ENCODE measurements around the gene PPAN.

DNA sequence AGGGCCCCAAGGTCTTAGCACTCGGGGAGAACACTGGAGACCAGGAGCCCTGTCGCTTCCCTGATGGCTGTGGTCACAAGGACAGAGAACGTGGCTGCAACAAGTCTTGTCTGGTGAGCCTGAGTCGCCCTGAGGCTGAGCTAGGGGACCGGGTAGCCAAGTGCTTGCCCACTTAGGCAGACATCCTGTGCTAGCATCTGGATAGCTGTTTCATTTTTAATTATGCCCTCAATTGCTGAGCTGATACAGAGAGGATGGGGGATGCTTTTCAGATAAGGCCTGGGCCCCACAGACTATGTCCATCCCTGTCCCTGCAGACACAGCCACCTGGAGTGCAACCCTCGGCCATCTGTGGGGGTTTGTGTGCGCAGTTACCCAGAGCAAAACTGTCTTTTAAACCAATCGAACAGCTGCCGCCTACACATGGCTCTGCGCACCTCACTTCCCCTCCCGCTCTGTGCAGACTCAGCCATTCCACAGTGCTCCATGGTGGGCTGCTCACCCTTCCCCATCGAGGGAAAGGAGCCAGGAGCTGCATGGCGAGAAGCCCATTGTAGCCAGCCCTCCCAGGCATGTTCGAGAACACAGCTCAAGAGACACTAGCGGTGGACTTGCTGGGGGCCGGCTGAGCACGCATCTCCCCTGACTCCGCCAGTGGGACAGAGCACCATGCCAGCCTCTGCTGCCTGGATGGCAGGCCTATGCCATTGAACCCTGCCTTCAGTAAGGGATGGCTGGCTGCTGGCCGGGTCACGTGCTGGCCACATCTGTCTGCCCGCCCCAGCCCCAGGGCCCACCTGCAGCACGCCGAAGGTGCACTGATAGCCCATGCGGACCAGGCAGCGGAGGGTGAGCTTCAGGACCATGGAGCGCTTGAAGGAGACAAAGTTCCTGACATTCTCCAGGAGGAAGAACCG is 33.0 kb downstream of the PPAN start:
- TF ChIP-seq MAX (IDR thresholded peaks at IDR 0.05; ENCODE audit: low read depth, low read length) (no peak), CTCF (IDR thresholded peaks at IDR 0.05; ENCODE audit: low read depth, low read length) (no peak), POLR2A (IDR thresholded peaks at IDR 0.05; ENCODE audit: extremely low read depth, insufficient read length) (no peak)

Measured in NB4 (cell line).